Omental fat pad (tissue), 4 donors: ENCODE data around the gene MID1. TPM values are rescaled to one million over a fixed set of nuclear protein-coding genes. Genes with fewer than 3 reads are reported as not detected.

Experiments used
- ATAC-seq: fragments of 150-250 bp; one replicate; pipeline ENCODE4 v1.9.1; 2016; ENCODE audit warnings: mild to moderate bottlenecking, moderate library complexity; ENCODE audit not compliant: low FRiP score
- DNase-seq: peaks from one replicate; pipeline ENCODE4 v3.0.0-alpha.2; 2019; ENCODE audit warnings: low spot score
- CTCF ChIP-seq, 3 donors: fragments of 450-650 bp; IDR thresholded peaks; one replicate each; pipeline ENCODE4 v1.5.1; 2016 to 2017; ENCODE audit warnings: antibody characterized with exemption in 3 of 3, mild to moderate bottlenecking in 3 of 3, moderate library complexity in 2 of 3
- total RNA-seq, 4 donors: library from RNA; depleted of rRNA; stranded (reverse); fragments of >200 nt; gene quantifications; one replicate each; pipeline ENCODE4 v1.1.0, GENCODE V29; 2016

Gene MID1
- 10 to 100 TPM in 2 of 4 donors, 1 to 10 TPM in 2; 8.3 to 14.5 (median 10.8) TPM for total RNA-seq

GRCh38 chrX:10620121-10620699 is at the start of gene MID1:
TSS of gene MID1 (minus strand) at chrX:10620585. CDS start at chrX:10567547, 53,038 bp downstream.
- peak; percentile 26 for DNase-seq
- peak; percentile 73 for ATAC-seq
- TF ChIP-seq CTCF (IDR thresholded peaks at IDR 0.05), result no peak

- DNase-seq (no peak), ATAC-seq (no peak)
- TF ChIP-seq CTCF (IDR thresholded peaks at IDR 0.05), result no peak
These were observed 46.8 kb upstream of the MID1 start for GRCh38 chrX:10667143-10667542.

- ATAC-seq, result no peak
- no peak for TF ChIP-seq CTCF (IDR thresholded peaks at IDR 0.05)
- no peak for DNase-seq
These were observed 45.7 kb upstream of the MID1 start for GRCh38 chrX:10666102-10666501.

GRCh38 chrX:10665681-10666080 is 45.3 kb upstream of the MID1 start:
- DNase-seq (no peak), ATAC-seq (no peak)
- TF ChIP-seq CTCF (IDR thresholded peaks at IDR 0.05), result no peak

GRCh38 chrX:10660171-10660570 is 39.8 kb upstream of the MID1 start:
- ATAC-seq, result no peak
- TF ChIP-seq CTCF (IDR thresholded peaks at IDR 0.05), result no peak

GRCh38 chrX:10656214-10656613 is 35.8 kb upstream of the MID1 start:
- ATAC-seq (no peak), DNase-seq (no peak)
- no peak for TF ChIP-seq CTCF (IDR thresholded peaks at IDR 0.05)

More at GRCh38 chrX:10660171-10660570, 39.8 kb upstream of the MID1 start:
- DNase-seq, result no peak

- ATAC-seq, result no peak
- no peak for TF ChIP-seq CTCF (IDR thresholded peaks at IDR 0.05)
These were observed 34.6 kb upstream of the MID1 start for GRCh38 chrX:10654960-10655359.

More at GRCh38 chrX:10654960-10655359, 34.6 kb upstream of the MID1 start:
- no peak for DNase-seq
